HUDEP-2 (cell line): ENCODE results near the gene TOB2.

Source experiments
- DNase-seq, 76 experiments: peaks; one replicate each; lab custom pipeline; 2025; ENCODE audit not compliant: unreplicated experiment in 76 of 76; lab: John Stamatoyannopoulos, UW

TOB2 gene

DNA sequence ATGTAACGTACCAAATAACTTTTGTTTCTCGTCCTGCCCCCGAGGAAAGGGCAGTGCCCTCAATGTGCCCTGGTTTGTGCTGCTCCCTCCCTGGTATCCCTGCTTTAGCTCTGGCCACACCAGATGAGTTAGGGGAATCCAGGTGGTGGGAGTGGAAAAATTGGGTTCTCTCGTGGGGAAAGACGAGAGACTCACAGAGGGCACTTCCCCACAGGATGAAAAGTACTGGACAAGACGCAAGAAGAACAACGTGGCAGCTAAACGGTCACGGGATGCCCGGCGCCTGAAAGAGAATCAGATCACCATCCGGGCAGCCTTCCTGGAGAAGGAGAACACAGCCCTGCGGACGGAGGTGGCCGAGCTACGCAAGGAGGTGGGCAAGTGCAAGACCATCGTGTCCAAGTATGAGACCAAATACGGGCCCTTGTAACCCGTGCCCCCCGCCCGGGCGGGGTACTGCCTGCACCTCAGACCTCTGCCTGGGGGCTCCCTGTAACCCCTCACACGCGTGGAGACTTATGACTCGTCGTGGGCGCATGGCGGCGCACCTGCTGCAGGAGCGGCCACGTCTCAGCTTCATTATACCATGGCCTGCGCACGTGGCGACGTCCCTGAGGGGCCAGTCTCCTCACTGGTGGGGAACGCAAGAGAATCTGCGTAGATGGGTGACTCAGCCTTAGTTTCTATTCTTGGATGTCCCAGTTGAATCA lies 50.9 kb downstream of the TOB2 start:
- DNase-seq, result no peak

DNA sequence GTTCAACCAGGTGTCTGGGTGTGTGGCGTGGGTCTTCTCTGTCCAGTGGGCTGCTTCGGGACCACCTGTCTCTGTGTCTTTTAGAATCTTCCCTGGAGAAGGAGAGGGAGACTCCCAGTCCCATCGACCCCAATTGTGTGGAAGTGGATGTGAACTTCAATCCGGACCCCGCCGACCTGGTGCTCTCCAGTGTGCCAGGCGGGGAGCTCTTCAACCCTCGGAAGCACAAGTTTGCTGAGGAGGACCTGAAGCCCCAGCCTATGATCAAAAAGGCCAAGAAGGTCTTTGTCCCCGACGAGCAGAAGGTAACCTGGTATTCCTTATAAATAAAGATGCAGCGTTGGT lies 52.6 kb downstream of the TOB2 start:
- DNase-seq, result no peak

- no peak for DNase-seq
Measured at GRCh38 chr22:41387341-41387740, 59.3 kb downstream of the TOB2 start.

GRCh38 chr22:41384128-41384527 lies 62.5 kb downstream of the TOB2 start:
- DNase-seq, result no peak
